Measurements from ENCODE around the gene UNC79.

The UNC79 gene

DNA sequence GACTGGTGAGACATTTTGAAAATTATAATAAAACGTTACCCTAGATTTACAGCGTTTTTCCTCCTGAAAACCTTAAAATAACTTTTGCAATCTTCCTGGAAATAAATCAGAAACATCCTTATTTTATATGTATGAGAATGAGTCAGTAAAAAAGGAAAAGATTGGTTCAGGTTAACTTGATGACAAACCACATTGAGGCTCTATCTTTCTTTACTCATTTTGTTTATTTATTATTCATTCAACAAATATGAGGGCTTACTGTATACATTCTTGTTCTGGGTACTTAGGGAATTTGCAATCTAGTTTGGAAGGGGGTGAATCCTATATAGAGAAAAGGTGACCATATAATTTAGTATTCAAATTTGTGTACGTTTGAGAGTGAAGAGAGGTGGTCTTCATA is 156.6 kb downstream of the UNC79 start (continued):
- no peak for TF ChIP-seq ZNF398 (tag by site-specific recombination; IDR thresholded peaks at IDR 0.05)
- TF ChIP-seq RBAK (tag by site-specific recombination; IDR thresholded peaks at IDR 0.05), result no peak
- TF ChIP-seq ZNF830 (tag by site-specific recombination; IDR thresholded peaks at IDR 0.05; ENCODE audit: low read depth), result no peak
- no peak for TF ChIP-seq ZNF621 (tag by site-specific recombination; IDR thresholded peaks at IDR 0.05)
- no peak for TF ChIP-seq HOXA7 (CRISPR knock-in tag; IDR thresholded peaks at IDR 0.05; ENCODE audit: borderline replicate concordance)
- no peak for TF ChIP-seq ZNF391 (tag by site-specific recombination; IDR thresholded peaks at IDR 0.05; ENCODE audit: borderline replicate concordance, low read depth)
- no peak for TF ChIP-seq ZNF157 (tag by site-specific recombination; IDR thresholded peaks at IDR 0.05)
- TF ChIP-seq ZNF791 (tag by site-specific recombination; IDR thresholded peaks at IDR 0.05), result no peak
- no peak for TF ChIP-seq CTCF (tag by site-specific recombination; IDR thresholded peaks at IDR 0.05)
- TF ChIP-seq ZNF549 (tag by site-specific recombination; IDR thresholded peaks at IDR 0.05), result no peak

- TF ChIP-seq ZNF155 (tag by site-specific recombination; IDR thresholded peaks at IDR 0.05), result no peak
- TF ChIP-seq ZNF292 (tag by site-specific recombination; IDR thresholded peaks at IDR 0.05; ENCODE audit: borderline replicate concordance, low read depth), result no peak
- no peak for TF ChIP-seq MEIS1 (CRISPR knock-in tag; IDR thresholded peaks at IDR 0.05; ENCODE audit: borderline replicate concordance)
- TF ChIP-seq ZNF629 (tag by site-specific recombination; IDR thresholded peaks at IDR 0.05), result no peak
- ChIA-PET CTCF (interaction anchor here (0.7 to 0.9 kb wide), 3 partner anchors 15 to 541 kb away, joined by 3 read pairs; no protein-coding TSS in a partner anchor), POLR2A (no interaction called here)
- Histone ChIP-seq H3K4me1 (ENCODE audit: control insufficient read depth, insufficient read depth, low read length) (no peaks in the 10 kb centered on the region), H3K36me3 (ENCODE audit: control insufficient read depth in 2 of 2, insufficient read depth in 1 of 2, low read length in 2 of 2) (no peaks in the 10 kb centered on the region), H3K4me3 (ENCODE audit: low read depth, low read length) (no peak overlapping the region), H3K27ac (ENCODE audit: extremely low read depth, low read depth, low read length) (no peak overlapping the region), H3K9me3 (ENCODE audit: control insufficient read depth, insufficient read depth, low read depth, low read length) (no peaks in the 10 kb centered on the region)
These were observed 160.8 kb downstream of the UNC79 start for GRCh38 chr14:93591506-93591905.

- Histone ChIP-seq H3K4me3 (ENCODE audit: low read depth, low read length) (no peak overlapping the region), H3K9me3 (ENCODE audit: control insufficient read depth, insufficient read depth, low read depth, low read length) (no peaks in the 10 kb centered on the region), H3K27ac (ENCODE audit: extremely low read depth, low read depth, low read length) (no peak overlapping the region), H3K4me1 (ENCODE audit: control insufficient read depth, insufficient read depth, low read length) (no peaks in the 10 kb centered on the region), H3K36me3 (ENCODE audit: control insufficient read depth in 2 of 2, insufficient read depth in 1 of 2, low read length in 2 of 2) (no peaks in the 10 kb centered on the region)
- TF ChIP-seq KLF10 (tag by site-specific recombination; IDR thresholded peaks at IDR 0.05) (no peak), PRDM1 (tag by site-specific recombination; IDR thresholded peaks at IDR 0.05) (no peak), ZNF660 (tag by site-specific recombination; IDR thresholded peaks at IDR 0.05) (no peak), GLIS1 (tag by site-specific recombination; IDR thresholded peaks at IDR 0.05) (no peak), ZNF580 (tag by site-specific recombination; IDR thresholded peaks at IDR 0.05) (no peak), ZFP37 (tag by site-specific recombination; IDR thresholded peaks at IDR 0.05) (no peak), ZNF670 (tag by site-specific recombination; IDR thresholded peaks at IDR 0.05; ENCODE audit: low read depth) (no peak), ZNF529 (tag by site-specific recombination; IDR thresholded peaks at IDR 0.05; ENCODE audit: insufficient replicate concordance) (no peak)
- TF ChIP-seq, protein P1, sequence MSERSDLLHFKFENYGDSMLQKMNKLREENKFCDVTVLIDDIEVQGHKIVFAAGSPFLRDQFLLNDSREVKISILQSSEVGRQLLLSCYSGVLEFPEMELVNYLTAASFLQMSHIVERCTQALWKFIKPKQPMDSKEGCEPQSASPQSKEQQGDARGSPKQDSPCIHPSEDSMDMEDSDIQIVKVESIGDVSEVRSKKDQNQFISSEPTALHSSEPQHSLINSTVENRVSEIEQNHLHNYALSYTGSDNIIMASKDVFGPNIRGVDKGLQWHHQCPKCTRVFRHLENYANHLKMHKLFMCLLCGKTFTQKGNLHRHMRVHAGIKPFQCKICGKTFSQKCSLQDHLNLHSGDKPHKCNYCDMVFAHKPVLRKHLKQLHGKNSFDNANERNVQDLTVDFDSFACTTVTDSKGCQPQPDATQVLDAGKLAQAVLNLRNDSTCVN (tag by site-specific recombination; optimal IDR thresholded peaks at IDR 0.05), result no peak
- ChIA-PET CTCF (no interaction called here), POLR2A (no interaction called here)
These were observed 162.0 kb downstream of the UNC79 start for GRCh38 chr14:93592786-93593185.

Measured in HEK293 (cell line).